HG03354 (cell line): ENCODE measurements around the gene MPC1.
"Not testable (repeated sequence)": the region's sequence is repeated elsewhere in the genome, so short reads cannot be mapped to it uniquely, and the experiment has no call there.

Experiments used
- ATAC-seq: cut with Tn5 transposase; IDR thresholded peaks from one replicate; pipeline ENCODE4 v1.9.1; 2021; ENCODE audit warnings: mild to moderate bottlenecking; ENCODE audit not compliant: unreplicated experiment, poor library complexity, severe bottlenecking

The MPC1 gene

GRCh38 chr6:166408936-166409755 lies 26.4 kb upstream of the MPC1 start:
- no peak for ATAC-seq

- ATAC-seq: no peak
Observed at GRCh38 chr6:166406197-166406596, 23.5 kb upstream of the MPC1 start.

- no peak for ATAC-seq
Observed at GRCh38 chr6:166405386-166405785, 22.6 kb upstream of the MPC1 start.

GRCh38 chr6:166402582-166403277 lies 20.0 kb upstream of the MPC1 start:
- no peak for ATAC-seq

GRCh38 chr6:166400649-166401250 lies 18.0 kb upstream of the MPC1 start:
- peak; percentile 82 for ATAC-seq

GRCh38 chr6:166400181-166400580 lies 17.4 kb upstream of the MPC1 start:
- no peak for ATAC-seq

GRCh38 chr6:166398348-166398747 lies 15.6 kb upstream of the MPC1 start:
- ATAC-seq: no peak

- no peak for ATAC-seq
Observed at GRCh38 chr6:166397849-166398248, 15.1 kb upstream of the MPC1 start.

- no peak for ATAC-seq
Observed at GRCh38 chr6:166395778-166396177, 13.0 kb upstream of the MPC1 start.

GRCh38 chr6:166395351-166395750 lies 12.6 kb upstream of the MPC1 start:
- ATAC-seq: no peak

GRCh38 chr6:166394036-166394892 lies 11.5 kb upstream of the MPC1 start:
- no peak for ATAC-seq

GRCh38 chr6:166393535-166393823 lies 10.7 kb upstream of the MPC1 start:
- no peak for ATAC-seq

GRCh38 chr6:166392755-166393534 lies 10.2 kb upstream of the MPC1 start:
- ATAC-seq: not testable (repeated sequence)

GRCh38 chr6:166389119-166389518 lies 6.4 kb upstream of the MPC1 start:
- no peak for ATAC-seq

- ATAC-seq: no peak
Observed at GRCh38 chr6:166388290-166389004, 5.7 kb upstream of the MPC1 start.

- no peak for ATAC-seq
Observed at GRCh38 chr6:166387642-166388289, 5.0 kb upstream of the MPC1 start.

- ATAC-seq: not testable (repeated sequence)
Observed at GRCh38 chr6:166387098-166387497, 4.4 kb upstream of the MPC1 start.

GRCh38 chr6:166386111-166386510 lies 3.4 kb upstream of the MPC1 start:
- ATAC-seq: no peak
